GM21526 (cell line): ENCODE data around the gene AHNAK.
"Not testable (repeated sequence)": the region's sequence is repeated elsewhere in the genome, so short reads cannot be mapped to it uniquely, and the experiment has no call there.

ENCODE experiments used
- ATAC-seq: cut with Tn5 transposase; IDR thresholded peaks from one replicate; pipeline ENCODE4 v1.9.1; 2021; ENCODE audit warnings: moderate library complexity; ENCODE audit not compliant: unreplicated experiment, low FRiP score

AHNAK gene

GRCh38 chr11:62499944-62500649 is 46.5 kb downstream of the AHNAK start:
- no peak for ATAC-seq

DNA sequence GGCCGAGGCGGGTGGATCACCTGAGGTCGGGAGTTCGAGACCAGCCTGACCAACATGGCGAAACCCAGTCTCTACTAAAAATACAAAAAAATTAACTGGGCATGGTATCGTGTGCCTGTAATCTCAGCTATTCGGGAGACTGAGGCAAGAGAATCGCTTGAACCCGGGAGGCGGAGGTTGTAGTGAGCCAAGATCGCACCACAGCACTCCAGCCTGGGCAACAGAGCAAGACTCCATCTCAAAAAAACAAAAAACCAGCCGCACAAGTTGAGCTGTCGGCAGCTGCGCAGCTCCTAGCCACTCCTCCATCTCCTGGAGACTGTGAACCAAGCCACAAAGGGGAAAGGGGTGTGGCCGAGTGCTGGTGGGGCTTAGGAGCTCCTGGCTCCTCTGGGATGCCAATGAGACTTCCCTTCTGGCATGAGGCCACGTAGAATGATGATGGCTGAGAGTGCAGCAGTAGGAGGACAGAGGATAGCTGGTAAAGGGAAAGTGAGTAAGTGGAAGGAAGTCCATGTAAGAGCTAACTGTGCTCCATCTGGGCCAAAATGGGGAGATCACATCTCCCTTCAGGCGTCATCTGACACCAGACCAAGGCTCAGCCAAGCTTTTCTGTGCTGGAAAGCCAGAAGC is 47.2 kb downstream of the AHNAK start:
- not testable (repeated sequence) for ATAC-seq

DNA sequence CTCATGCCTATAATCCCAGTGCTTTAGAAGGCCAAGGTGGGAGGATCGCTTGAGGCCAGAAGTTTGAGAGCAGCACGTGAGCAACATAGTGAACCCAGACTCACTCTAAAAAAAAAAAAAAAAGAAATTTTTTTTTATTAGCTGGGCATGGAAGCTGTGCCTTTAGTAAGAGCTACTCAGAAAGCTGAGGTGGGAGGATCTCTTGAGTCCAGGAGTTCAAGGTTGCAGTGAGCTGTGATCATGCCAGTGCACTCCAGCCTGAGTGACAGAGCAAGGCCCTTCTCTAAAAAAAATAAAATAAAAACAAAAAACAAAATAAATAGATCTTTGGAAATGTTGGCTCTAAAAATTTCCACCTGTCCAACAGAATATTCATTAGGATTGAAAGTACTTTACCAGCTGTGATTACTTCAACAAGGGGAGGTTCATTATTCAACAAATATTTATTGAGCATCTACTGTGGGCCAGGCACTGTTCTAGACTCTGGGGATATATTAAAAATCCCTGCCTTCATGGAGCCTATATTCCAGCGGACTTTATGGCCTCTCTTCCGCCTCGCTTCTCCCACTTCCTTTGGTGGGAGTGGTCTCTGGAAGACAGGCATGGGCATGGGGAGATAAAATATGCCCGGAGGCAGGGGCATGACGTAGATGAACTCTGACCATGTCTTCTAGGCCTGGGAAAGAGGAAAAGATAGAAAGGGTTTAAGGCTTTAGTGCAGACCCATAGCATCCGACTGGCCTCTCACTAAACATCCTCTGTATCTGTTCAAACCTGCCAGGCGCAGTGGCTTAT is 47.9 kb downstream of the AHNAK start:
- no peak for ATAC-seq

- no peak for ATAC-seq
Observed at GRCh38 chr11:62498031-62498430, 48.6 kb downstream of the AHNAK start.

DNA sequence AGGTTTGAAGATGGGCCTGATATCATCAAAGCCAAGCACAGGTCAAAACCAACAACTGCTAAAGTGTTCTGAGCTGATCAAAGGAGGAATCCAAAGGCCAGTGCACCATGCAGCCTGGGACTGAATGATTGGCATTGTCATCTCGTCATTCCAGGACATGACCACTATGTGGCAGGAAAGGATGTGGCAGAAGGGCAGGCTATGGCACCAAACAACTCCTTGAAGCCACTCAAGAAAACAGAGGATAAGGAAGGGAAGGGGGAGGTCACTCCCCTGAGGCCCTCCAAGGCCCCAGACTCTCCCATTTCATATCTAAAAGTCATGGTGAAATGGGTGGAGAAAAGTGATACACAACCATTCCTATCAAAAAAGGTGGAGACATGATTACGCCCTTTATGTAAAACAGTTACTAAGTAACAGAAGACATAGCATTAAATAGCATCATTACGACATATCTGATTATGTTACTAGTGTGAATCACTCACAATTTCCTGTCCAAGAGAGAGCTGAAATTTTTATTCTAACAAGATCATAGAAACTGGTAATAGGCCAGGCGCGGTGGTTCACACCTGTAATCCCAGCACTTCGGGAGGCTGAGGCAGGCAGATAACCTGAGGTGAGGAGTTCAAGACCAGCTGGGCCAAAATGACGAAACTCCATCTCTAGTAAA is 49.3 kb downstream of the AHNAK start:
- ATAC-seq: no peak

DNA sequence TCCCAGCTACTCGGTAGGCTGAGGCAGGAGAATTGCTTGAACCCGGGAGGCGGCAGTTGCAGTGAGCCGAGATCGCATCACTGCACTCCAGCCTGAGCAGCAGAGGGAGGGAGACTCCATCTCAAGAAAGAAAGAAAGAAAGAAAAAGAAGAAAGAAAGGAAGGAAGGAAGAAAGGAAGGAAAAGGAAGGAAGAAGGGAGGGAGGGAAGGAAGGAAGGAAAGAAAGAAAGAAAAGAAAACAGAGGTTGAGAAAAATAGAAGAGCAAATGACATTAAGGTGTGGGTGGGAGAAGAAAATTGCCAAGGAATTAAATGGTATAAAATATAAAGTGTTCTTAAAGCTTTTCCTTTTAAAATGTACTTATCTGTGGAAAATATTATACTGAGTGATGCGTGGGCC is 49.9 kb downstream of the AHNAK start:
- no peak for ATAC-seq

- no peak for ATAC-seq
Observed at GRCh38 chr11:62494246-62494645, 52.4 kb downstream of the AHNAK start.

GRCh38 chr11:62493801-62494200 is 52.8 kb downstream of the AHNAK start:
- ATAC-seq: no peak

DNA sequence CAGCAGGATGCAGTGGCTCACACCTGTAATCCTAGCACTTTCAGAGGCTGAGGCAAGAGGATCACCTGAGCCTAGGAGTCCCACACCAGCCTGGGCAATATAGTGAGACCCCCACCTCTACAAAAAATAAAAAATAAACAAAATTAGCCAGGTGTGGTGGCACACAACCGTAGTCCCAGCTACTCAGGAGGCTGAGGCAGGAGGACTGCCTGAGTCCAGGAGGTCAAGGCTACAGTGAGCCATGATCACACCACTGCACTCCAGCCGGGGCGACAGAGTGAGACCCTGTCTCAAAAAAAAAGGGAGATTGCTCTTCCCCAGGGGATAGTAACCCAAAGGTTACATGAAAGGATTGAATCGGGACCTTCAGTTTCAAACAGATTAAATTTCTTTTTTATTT is 54.0 kb downstream of the AHNAK start:
- no peak for ATAC-seq

- no peak for ATAC-seq
Observed at GRCh38 chr11:62491571-62492329, 54.9 kb downstream of the AHNAK start.

DNA sequence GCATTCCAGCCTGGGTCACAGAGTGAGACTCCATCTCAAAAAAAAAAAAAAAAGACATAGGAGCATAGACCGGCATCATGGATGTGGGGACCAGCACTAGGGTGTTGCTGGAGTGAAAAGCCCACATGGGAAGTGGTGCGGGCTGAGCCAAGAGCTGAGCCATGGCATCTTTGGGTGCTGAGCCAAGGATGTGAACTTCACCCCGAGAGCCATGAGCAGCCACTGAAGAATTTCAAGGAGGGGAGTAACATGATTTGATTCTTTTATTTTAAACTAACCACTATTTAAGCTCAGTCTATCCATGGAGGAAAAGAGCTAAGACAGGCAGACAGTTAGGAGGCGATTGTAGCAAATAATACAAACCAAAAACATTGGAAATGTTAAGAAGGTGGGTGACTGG is 57.4 kb downstream of the AHNAK start:
- no peak for ATAC-seq

DNA sequence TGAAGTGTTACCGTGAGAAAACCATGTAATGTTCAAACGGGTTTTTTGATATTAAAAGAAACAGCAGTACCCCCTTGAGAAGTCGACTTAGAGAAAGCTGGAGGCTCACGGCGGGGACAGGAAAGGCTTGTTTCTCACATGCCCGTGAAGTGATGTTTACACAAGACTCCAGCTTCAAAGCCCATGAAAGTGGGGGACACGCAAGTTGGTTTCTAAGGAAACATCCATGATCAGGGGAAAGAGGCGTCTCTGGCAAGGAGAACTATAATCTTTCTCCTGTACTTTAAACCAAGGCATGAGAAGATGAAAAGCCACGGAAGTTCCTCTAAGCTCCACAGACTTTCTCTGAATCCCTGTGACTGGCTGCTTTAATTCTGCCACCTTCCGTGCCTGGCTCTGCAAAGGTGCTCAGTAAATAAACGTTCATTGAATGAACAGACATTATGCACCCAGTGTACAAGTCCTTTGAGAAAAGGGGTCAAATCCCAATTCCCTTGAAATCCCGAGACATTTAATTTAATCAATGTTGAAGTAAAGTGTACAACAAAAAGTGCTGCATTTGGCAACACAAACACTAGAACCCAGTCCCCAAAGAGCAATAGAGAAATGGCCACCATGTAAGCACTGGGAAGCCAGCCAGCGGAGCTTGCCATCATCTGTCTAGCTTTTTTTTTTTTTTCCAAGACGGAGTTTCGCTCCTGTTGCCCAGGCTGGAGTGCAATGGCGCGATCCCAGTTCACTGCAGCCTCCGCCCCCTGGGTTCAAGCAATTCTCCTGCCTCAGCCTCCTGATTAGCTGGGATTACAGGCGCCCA is 58.7 kb downstream of the AHNAK start:
- no peak for ATAC-seq

DNA sequence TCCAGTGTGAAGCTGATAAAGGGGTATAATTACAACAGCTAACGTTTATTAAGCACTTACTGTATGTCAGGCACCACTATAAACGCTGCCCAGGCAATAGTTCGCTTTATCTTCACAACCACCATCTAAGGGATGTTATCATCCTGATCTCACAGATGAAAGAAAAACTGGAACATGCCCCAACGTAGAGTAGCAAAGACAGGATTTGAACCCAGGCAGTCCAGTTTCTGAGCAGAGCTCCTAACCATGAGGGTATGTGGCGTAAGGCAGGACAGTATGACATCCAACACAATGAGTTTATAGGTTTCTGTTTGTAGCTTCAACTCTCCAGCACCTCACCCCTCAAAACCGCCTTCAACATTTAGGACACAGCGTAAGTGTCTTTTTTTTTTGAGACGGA is 59.5 kb downstream of the AHNAK start:
- no peak for ATAC-seq

DNA sequence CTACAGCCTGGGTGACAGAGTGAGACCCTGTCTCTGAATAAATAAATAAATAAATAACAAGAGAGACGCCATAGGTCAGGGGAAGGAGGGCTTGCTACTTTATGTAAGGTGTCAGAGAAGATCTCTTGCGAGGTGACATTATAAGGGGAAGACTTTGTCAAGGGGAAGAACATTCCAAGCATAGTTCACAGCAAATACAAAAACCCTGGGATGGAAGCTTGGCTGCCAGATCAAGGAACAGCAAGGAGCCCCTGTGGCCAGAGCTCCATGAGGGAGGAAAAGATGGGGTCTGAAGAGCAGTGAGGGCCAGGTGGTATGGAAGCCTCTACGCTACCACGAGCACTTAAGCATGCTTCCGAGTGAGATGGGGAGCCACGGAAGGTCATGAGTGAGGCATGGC is 62.3 kb downstream of the AHNAK start:
- ATAC-seq: no peak

DNA sequence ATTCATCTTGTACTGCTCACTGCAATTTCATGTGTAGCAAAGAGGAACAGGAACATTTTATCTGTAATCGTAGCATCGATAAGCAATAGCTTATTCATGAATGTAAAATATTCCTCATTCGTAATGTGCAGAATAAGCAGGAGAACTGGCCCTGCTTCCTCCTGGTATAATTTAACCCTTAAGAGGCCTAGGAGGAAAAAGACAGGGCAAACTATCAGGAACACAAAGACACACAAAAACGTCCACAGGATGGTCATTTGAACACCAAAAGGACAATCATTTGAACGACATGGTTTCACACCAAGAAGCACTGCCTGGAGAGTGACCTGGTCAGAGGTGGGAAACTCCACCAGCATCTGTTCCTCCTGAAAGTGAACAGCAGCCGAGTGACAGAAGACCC is 63.9 kb downstream of the AHNAK start:
- ATAC-seq: no peak

DNA sequence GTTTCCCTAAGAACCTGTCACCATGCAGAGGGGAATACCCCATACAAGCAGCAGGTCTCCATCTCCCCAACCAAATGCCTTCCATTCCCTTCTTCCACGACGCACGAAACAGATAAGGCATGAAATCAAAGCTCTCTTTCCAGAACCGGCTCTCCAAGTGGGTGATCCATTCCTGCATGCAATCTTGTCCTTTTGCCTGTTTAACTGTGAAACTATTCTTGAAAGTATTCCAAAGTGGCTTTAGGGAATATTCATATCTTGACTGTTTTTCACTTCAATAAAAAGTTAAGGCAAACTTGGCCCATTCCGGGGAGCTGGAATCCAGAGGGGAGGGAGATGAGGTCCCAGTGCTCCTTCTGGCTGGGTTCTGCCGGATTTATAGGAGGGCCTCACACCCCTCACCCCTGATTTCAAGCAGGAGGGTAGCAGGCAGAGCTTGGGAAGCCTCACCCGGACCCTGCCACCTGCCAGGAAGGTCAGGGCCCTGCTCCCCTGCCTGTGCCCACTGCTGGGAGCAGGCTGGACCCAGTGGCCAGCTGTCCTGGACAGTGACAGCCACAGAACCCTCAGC is 66.9 kb downstream of the AHNAK start:
- no peak for ATAC-seq

GRCh38 chr11:62477927-62478326 is 68.7 kb downstream of the AHNAK start:
- ATAC-seq: no peak

DNA sequence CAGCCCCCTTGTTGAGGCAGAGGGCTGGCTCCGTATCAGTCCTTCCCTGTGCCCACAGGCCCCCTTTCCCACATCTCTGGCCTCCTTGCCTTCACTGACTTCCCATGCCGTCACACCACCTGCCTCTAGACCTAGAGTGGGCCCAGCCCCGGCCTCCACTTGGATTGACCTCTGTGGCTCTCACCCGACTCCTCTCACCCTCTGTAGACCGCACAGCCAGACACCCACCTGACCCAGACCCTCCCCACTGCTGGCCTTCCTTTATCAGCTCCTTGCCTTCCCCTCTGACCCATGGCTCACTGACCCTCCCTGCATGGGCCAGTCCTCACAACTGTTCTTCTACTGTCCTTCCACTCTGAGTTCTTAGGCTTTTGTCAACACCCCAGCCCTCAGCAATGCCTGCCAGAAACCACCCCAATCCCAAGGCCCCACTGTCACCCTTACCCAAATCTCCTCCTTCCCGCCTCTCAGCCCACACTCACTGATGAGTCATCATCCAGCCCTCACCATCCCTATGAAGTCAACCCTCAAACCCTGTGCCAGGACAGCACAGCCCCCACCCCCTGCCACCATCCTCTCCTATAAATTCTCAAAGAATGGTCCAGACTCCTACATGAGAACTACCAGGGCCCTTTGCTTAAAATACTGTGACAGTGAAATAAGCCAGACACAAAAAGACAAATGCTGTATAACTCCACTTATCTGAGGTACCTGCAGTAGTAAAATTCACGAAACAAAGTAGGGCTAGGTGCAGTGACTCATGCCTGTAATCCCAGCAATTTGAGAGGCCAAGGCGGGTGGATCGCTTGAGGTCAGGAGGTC is 74.3 kb downstream of the AHNAK start:
- ATAC-seq: no peak
